ENCODE results near the gene EFCAB8.

The EFCAB8 gene

DNA sequence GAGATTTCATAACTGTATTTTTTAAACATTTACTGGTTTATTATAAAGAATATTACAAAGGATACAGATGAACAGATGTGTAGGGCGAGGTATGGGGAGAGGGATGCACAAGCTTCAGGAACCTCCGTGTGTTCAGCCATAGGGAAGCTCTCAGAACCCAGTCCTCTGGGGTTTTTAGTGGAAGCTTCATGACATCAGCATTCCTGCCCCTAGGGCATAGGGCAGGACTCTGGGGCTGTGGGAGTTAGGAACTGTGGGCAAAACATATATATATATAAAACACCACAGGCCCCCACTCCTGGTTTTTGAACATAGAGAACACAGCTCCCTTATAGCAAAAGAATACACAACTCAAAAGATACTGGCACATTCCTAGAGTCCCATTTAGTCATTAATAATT, 21.9 kb downstream of the EFCAB8 start:
- TF ChIP-seq JUND (IDR thresholded peaks at IDR 0.05; ENCODE audit: low read depth) = no peak
- in situ Hi-C loops (cut with HindIII; ENCODE audit: low pct_unique_long_range_greater_than_20kb, low sequenced_read_pairs) = no loop called here
- DNase-seq (ENCODE audit: low read depth in 1 of 2, low spot score in 1 of 2) = no peak

DNA sequence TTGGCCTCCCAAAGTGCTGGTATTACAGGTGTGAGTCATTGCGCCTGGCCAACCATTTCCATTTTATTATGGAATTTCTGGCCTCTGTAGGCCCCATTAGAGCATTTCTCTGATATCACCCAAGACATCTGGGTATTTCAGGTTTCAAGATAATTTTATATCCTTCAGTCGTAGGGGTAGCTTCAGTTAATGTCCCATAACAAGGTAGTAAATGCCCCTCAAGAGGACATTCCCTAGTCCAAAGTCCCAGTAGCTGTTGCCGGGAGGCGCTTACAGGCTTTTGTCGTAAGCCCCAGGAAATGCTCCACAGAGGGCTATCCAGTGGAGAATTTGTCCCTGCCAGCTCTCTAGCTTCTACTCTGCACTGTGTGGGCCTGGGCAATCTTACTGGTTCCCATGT, 24.4 kb downstream of the EFCAB8 start:
- in situ Hi-C loops (cut with HindIII; ENCODE audit: low pct_unique_long_range_greater_than_20kb, low sequenced_read_pairs) = no loop called here
- no peak for TF ChIP-seq JUND (IDR thresholded peaks at IDR 0.05; ENCODE audit: low read depth)
- no peak for DNase-seq (ENCODE audit: low read depth in 1 of 2, low spot score in 1 of 2)

DNA sequence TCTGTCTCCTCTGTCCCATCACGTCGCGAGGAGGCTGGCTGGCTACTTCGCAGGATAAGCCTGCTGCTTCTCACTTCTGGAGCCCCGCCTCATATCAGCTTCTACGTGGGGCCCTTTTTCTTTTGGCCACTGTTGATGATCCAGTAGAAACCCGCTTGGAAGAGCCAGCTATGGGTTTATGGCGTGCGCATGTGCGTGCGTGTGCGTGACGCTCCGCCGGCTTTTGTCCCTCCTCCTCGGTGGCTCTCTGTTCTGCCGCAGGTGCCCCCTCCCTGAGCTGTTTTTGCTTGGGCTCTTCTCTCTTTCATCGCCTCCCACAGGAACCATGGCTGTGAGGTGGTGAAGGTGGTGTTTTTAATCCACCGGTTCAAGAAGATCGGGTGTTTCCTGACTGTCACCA, 26.5 kb downstream of the EFCAB8 start:
- no peak for TF ChIP-seq JUND (IDR thresholded peaks at IDR 0.05; ENCODE audit: low read depth)
- in situ Hi-C loops (cut with HindIII; ENCODE audit: low pct_unique_long_range_greater_than_20kb, low sequenced_read_pairs) = no loop called here
- no peak for DNase-seq (ENCODE audit: low read depth in 1 of 2, low spot score in 1 of 2)

- in situ Hi-C loops (cut with HindIII; ENCODE audit: low pct_unique_long_range_greater_than_20kb, low sequenced_read_pairs) = no loop called here
- no peak for TF ChIP-seq JUND (IDR thresholded peaks at IDR 0.05; ENCODE audit: low read depth)
- no peak for DNase-seq (ENCODE audit: low read depth in 1 of 2, low spot score in 1 of 2)
Measured at GRCh38 chr20:32885952-32886351, 27.2 kb downstream of the EFCAB8 start.

- DNase-seq (ENCODE audit: low read depth in 1 of 2, low spot score in 1 of 2) = no peak
- in situ Hi-C loops (cut with HindIII; ENCODE audit: low pct_unique_long_range_greater_than_20kb, low sequenced_read_pairs) = no loop called here
- TF ChIP-seq JUND (IDR thresholded peaks at IDR 0.05; ENCODE audit: low read depth) = no peak
Measured at GRCh38 chr20:32886652-32887051, 27.9 kb downstream of the EFCAB8 start.

- DNase-seq (ENCODE audit: low read depth in 1 of 2, low spot score in 1 of 2) = no peak
Measured at GRCh38 chr20:32887492-32887891, 28.8 kb downstream of the EFCAB8 start.

GRCh38 chr20:32888636-32889035, 29.9 kb downstream of the EFCAB8 start:
- in situ Hi-C loops (cut with HindIII; ENCODE audit: low pct_unique_long_range_greater_than_20kb, low sequenced_read_pairs) = no loop called here
- no peak for TF ChIP-seq JUND (IDR thresholded peaks at IDR 0.05; ENCODE audit: low read depth)
- no peak for DNase-seq (ENCODE audit: low read depth in 1 of 2, low spot score in 1 of 2)

More at GRCh38 chr20:32887492-32887891, 28.8 kb downstream of the EFCAB8 start:
- no peak for TF ChIP-seq JUND (IDR thresholded peaks at IDR 0.05; ENCODE audit: low read depth)
- in situ Hi-C loops (cut with HindIII; ENCODE audit: low pct_unique_long_range_greater_than_20kb, low sequenced_read_pairs) = no loop called here

GRCh38 chr20:32889281-32889680, 30.6 kb downstream of the EFCAB8 start:
- no peak for TF ChIP-seq JUND (IDR thresholded peaks at IDR 0.05; ENCODE audit: low read depth)
- in situ Hi-C loops (cut with HindIII; ENCODE audit: low pct_unique_long_range_greater_than_20kb, low sequenced_read_pairs) = no loop called here
- no peak for DNase-seq (ENCODE audit: low read depth in 1 of 2, low spot score in 1 of 2)

GRCh38 chr20:32891491-32891890, 32.8 kb downstream of the EFCAB8 start:
- DNase-seq (ENCODE audit: low read depth in 1 of 2, low spot score in 1 of 2) = no peak
- no peak for TF ChIP-seq JUND (IDR thresholded peaks at IDR 0.05; ENCODE audit: low read depth)
- in situ Hi-C loops (cut with HindIII; ENCODE audit: low pct_unique_long_range_greater_than_20kb, low sequenced_read_pairs) = no loop called here

GRCh38 chr20:32891926-32892660, 33.4 kb downstream of the EFCAB8 start:
- in situ Hi-C loops (cut with HindIII; ENCODE audit: low pct_unique_long_range_greater_than_20kb, low sequenced_read_pairs) = no loop called here
- no peak for TF ChIP-seq JUND (IDR thresholded peaks at IDR 0.05; ENCODE audit: low read depth)
- DNase-seq (ENCODE audit: low read depth in 1 of 2, low spot score in 1 of 2) = no peak

- no peak for DNase-seq (ENCODE audit: low read depth in 1 of 2, low spot score in 1 of 2)
- in situ Hi-C loops (cut with HindIII; ENCODE audit: low pct_unique_long_range_greater_than_20kb, low sequenced_read_pairs) = no loop called here
- TF ChIP-seq JUND (IDR thresholded peaks at IDR 0.05; ENCODE audit: low read depth) = no peak
Measured at GRCh38 chr20:32893263-32894025, 34.7 kb downstream of the EFCAB8 start.

GRCh38 chr20:32894026-32894483, 35.3 kb downstream of the EFCAB8 start:
- in situ Hi-C loops (cut with HindIII; ENCODE audit: low pct_unique_long_range_greater_than_20kb, low sequenced_read_pairs) = no loop called here
- no peak for TF ChIP-seq JUND (IDR thresholded peaks at IDR 0.05; ENCODE audit: low read depth)
- DNase-seq (ENCODE audit: low read depth in 1 of 2, low spot score in 1 of 2) = peak in 1 of 2 experiments; percentile 48

DNA sequence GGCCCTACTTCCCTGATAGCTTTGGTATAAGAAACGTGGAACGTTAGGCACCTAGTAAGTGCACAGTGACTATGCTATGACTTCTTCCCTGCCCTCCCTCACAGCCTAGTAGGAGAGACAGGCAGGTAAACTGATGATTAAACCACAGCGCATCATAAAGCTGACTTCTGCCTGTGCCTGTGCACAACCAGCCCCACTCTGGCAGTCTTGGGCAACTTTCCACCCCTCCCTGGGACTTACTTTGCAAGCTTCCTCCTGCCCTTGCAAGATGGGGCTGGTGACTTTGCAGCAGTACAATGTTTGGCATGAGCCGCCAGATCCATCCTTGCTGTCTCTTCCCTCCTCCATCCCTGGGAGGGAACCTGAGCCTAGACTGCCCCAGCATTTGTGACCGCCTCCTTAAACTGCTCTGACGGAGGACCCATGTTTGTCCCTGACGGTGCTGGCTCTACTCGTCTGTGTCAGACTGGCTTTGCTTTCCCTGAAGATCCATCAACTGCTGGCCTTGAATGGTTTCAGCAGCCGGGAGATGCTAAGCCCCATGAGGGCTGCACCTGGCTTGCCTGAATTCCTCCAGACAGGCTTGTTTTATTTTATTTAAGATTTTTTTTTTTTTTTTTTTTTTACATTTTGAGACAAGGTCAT, 36.1 kb downstream of the EFCAB8 start:
- no peak for DNase-seq (ENCODE audit: low read depth in 1 of 2, low spot score in 1 of 2)
- no peak for TF ChIP-seq JUND (IDR thresholded peaks at IDR 0.05; ENCODE audit: low read depth)
- in situ Hi-C loops (cut with HindIII; ENCODE audit: low pct_unique_long_range_greater_than_20kb, low sequenced_read_pairs) = no loop called here
